Natural killer cell (primary cell): Measurements from ENCODE around the gene CAPN11. TPM values are rescaled to one million over a fixed set of nuclear protein-coding genes. Genes with fewer than 3 reads are reported as not detected.

ENCODE experiments used
- ATAC-seq, 3 donors: fragments of 150-1000 bp in 2 of 3; fragments of 200-7000 bp in 1 of 3; cut with Tn5 transposase; 1 replicate in 1 of 3; 2 replicates in 2 of 3; pipeline ENCODE4 v1.10.0; 2021; ENCODE audit warnings: mild to moderate bottlenecking in 2 of 3, moderate library complexity in 2 of 3
- DNase-seq, 2 donors: peaks; one replicate each; pipeline versions ENCODE4 v3.0.0 to v3.0.0-alpha.2; 2013 to 2021; ENCODE audit warnings: mixed read lengths in 1 of 2
- H3K27ac ChIP-seq: one replicate; pipeline ENCODE4 v1.5.1; 2013; ENCODE audit warnings: mild to moderate bottlenecking, low read length
- H3K27me3 ChIP-seq: one replicate; pipeline ENCODE4 v1.6.1; 2013; ENCODE audit warnings: low read length; ENCODE audit not compliant: control insufficient read depth, insufficient read depth
- H3K36me3 ChIP-seq: one replicate; pipeline ENCODE4 v1.6.1; 2013; ENCODE audit warnings: low read length; ENCODE audit not compliant: control insufficient read depth, insufficient read depth
- H3K4me1 ChIP-seq: one replicate; pipeline ENCODE4 v1.6.1; 2013; ENCODE audit warnings: low read length; ENCODE audit not compliant: control insufficient read depth, insufficient read depth
- H3K4me3 ChIP-seq: one replicate; pipeline ENCODE4 v1.5.1; 2013; ENCODE audit warnings: low read length
- H3K9me3 ChIP-seq: one replicate; pipeline ENCODE4 v1.6.1; 2013; ENCODE audit warnings: low read length; ENCODE audit not compliant: control insufficient read depth, insufficient read depth
- H3K27ac Mint-ChIP-seq, 2 donors: one replicate each; pipeline ENCODE4 v1.8.0; 2022; ENCODE audit warnings: mild to moderate bottlenecking in 2 of 2, mixed read lengths in 2 of 2, moderate library complexity in 1 of 2
- H3K27me3 Mint-ChIP-seq, 2 donors: one replicate each; pipeline ENCODE4 v1.8.0; 2022; ENCODE audit warnings: low read depth in 2 of 2, mixed read lengths in 2 of 2
- H3K36me3 Mint-ChIP-seq: one replicate; pipeline ENCODE4 v1.8.0; 2022; ENCODE audit warnings: mixed read lengths
- H3K4me1 Mint-ChIP-seq, 2 donors: one replicate each; pipeline ENCODE4 v1.8.0; 2022; ENCODE audit warnings: mixed read lengths in 2 of 2
- H3K4me3 Mint-ChIP-seq: one replicate; pipeline ENCODE4 v1.8.0; 2022; ENCODE audit warnings: mild to moderate bottlenecking, moderate library complexity, mixed read lengths
- H3K9me3 Mint-ChIP-seq, 2 donors: one replicate each; pipeline ENCODE4 v1.8.0; 2022; ENCODE audit warnings: mixed read lengths in 2 of 2
- CTCF ChIP-seq: fragments of 200-600 bp; IDR thresholded peaks from one replicate; pipeline ENCODE4 v1.8.0; 2022; ENCODE audit warnings: antibody characterized with exemption
- WGBS: methylation state at CpG from one replicate; pipeline ENCODE4 v1.1.7; 2013; ENCODE audit warnings: missing lambda C conversion rate; ENCODE audit not compliant: insufficient coverage; 5-methylcytosine and 5-hydroxymethylcytosine counted together
- intact Hi-C: fragments of 100-400 bp; cut with micrococcal nuclease; formaldehyde crosslinking; loops from one replicate; pipeline ENCODE4 v1.14.2; 2022
- total RNA-seq, 4 donors: library from RNA; stranded (reverse); fragments of 120-200 nt in 1 of 4; gene quantifications; one replicate each; pipeline versions ENCODE4 v1.2.3 to v1.2.4, GENCODE V29; 2013 to 2022

Gene CAPN11
- total RNA-seq, 3 donors from 2014 or later (not counting 1 experiment from before 2014, with no cell fraction given): not detected

- no peaks in the 10 kb centered on the region for H3K27me3 ChIP-seq
- intact Hi-C loops: no loop called here
- no peaks in the 10 kb centered on the region for H3K4me1 ChIP-seq
- Mint-ChIP-seq H3K27me3 (peaks cover 7 to 12% of the 10 kb centered on the region in 2 donors), H3K9me3 (no peaks in the 10 kb centered on the region), H3K4me1 (no peaks in the 10 kb centered on the region), H3K4me3 (no peak overlapping the region), H3K36me3 (no peaks in the 10 kb centered on the region), H3K27ac (no peak overlapping the region)
- 92% methylated on average over 6 of the region's 6 CpGs for WGBS
- DNase-seq (no peak), ATAC-seq (no peak)
- H3K36me3 ChIP-seq: no peaks in the 10 kb centered on the region
- H3K9me3 ChIP-seq: no peaks in the 10 kb centered on the region
- no peak overlapping the region for H3K27ac ChIP-seq
- no peak for TF ChIP-seq CTCF
- H3K4me3 ChIP-seq: no peak overlapping the region
Measured at GRCh38 chr6:44207966-44208365, 49.3 kb downstream of the CAPN11 start.

DNA sequence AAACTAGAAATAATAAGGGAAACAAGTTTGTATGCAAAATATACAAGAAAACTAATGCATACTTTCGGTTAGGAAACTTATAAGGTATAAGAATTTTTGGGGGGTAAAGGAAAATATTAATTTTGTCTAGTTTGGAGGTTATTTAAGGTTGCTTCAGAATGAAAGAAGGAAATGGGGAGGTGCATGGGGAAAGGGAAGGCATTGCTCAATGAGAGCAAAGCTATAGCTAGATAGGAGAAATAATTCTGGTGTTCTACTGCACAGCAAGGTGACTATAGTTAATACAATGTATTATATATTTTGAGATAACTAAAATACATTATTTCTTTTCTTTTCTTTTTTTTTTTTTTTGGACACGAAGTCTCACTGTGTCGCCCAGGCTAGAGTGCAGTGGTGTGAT is 52.7 kb downstream of the CAPN11 start:
- no peak for DNase-seq
- no peaks in the 10 kb centered on the region for H3K9me3 Mint-ChIP-seq
- Histone ChIP-seq H3K4me1 (no peaks in the 10 kb centered on the region), H3K36me3 (no peaks in the 10 kb centered on the region), H3K27me3 (no peaks in the 10 kb centered on the region), H3K9me3 (no peaks in the 10 kb centered on the region), H3K27ac (no peak overlapping the region), H3K4me3 (no peak overlapping the region)
- H3K36me3 Mint-ChIP-seq: no peaks in the 10 kb centered on the region
- intact Hi-C loops: no loop called here
- peaks cover 11 to 12% of the 10 kb centered on the region in 2 donors for H3K27me3 Mint-ChIP-seq
- WGBS: 87% methylated on average over 3 of the region's 3 CpGs
- H3K4me3 Mint-ChIP-seq: no peak overlapping the region
- TF ChIP-seq CTCF: no peak
- no peaks in the 10 kb centered on the region for H3K4me1 Mint-ChIP-seq
- no peak for ATAC-seq
- no peak overlapping the region for H3K27ac Mint-ChIP-seq

DNA sequence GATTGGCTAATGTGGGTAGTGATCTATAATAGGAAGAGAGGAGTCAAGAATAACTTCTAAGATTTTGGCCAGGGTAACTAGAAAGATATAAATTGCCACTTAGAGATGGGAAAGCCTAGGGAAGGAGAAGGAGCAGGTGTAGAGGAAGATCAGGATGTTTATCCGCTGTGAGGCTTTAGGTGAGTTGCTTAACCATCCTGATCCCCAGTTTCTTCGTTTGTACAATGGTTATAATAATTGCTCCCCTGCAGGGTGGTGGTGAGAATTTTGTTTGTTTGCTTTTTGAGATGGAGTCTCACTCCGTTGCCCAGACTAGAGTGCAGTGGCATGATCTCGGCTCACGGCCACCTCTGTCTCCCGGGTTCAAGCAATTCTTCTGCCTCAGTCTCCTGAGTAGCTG is 55.7 kb downstream of the CAPN11 start:
- H3K27ac Mint-ChIP-seq: no peak overlapping the region
- Histone ChIP-seq H3K36me3 (no peaks in the 10 kb centered on the region), H3K4me1 (peaks cover 8% of the 10 kb centered on the region), H3K27me3 (no peaks in the 10 kb centered on the region), H3K27ac (no peak overlapping the region), H3K4me3 (no peak overlapping the region), H3K9me3 (no peaks in the 10 kb centered on the region)
- TF ChIP-seq CTCF: no peak
- H3K36me3 Mint-ChIP-seq: no peaks in the 10 kb centered on the region
- intact Hi-C loops: no loop called here
- peaks cover 0 to 12% of the 10 kb centered on the region in 2 donors for H3K27me3 Mint-ChIP-seq
- DNase-seq: no peak
- peaks cover 0 to 4% of the 10 kb centered on the region in 2 donors for H3K4me1 Mint-ChIP-seq
- H3K4me3 Mint-ChIP-seq: no peak overlapping the region
- WGBS: 91% methylated on average over 6 of the region's 6 CpGs
- ATAC-seq: no peak
- H3K9me3 Mint-ChIP-seq: no peaks in the 10 kb centered on the region

- peaks cover 17% of the 10 kb centered on the region for H3K4me1 ChIP-seq
- WGBS: 59% methylated on average over 7 of the region's 7 CpGs
- DNase-seq: no peak
- no peaks in the 10 kb centered on the region for H3K9me3 ChIP-seq
- Mint-ChIP-seq H3K4me1 (peaks cover 0 to 16% of the 10 kb centered on the region in 2 donors), H3K27me3 (peaks cover 0 to 12% of the 10 kb centered on the region in 2 donors), H3K27ac (no peak within 1 kb of the TSS), H3K4me3 (no peak within 1 kb of the TSS), H3K9me3 (no peaks in the 10 kb centered on the region), H3K36me3 (no peaks in the 10 kb centered on the region)
- no peaks in the 10 kb centered on the region for H3K27me3 ChIP-seq
- TF ChIP-seq CTCF: no peak
- H3K27ac ChIP-seq: no peak within 1 kb of the TSS
- H3K36me3 ChIP-seq: no peaks in the 10 kb centered on the region
- no peak within 1 kb of the TSS for H3K4me3 ChIP-seq
- intact Hi-C loops: no loop called here
- ATAC-seq: no peak
Measured at GRCh38 chr6:44216677-44217331, 58.2 kb downstream of the CAPN11 start, which contains the start of gene MYMX. Gene MYMX (plus strand): TSS chr6:44216926. CDS start chr6:44217472, 546 bp downstream.
